K562 (cell line): Measurements from ENCODE around the gene NUP160. TPM values are rescaled to one million over a fixed set of nuclear protein-coding genes. Genes with fewer than 3 reads are reported as not detected.

ENCODE experiments used
- ATF7 ChIP-seq: fragments of 450-650 bp; IDR thresholded peaks from 2 replicates; pipeline ENCODE4 v1.7.1; 2014; ENCODE audit warnings: mild to moderate bottlenecking, moderate library complexity
- CBX1 ChIP-seq: sonication (generic); IDR thresholded peaks from 2 replicates; pipeline ENCODE4 v1.6.1; 2016; ENCODE audit warnings: antibody characterized with exemption, low read depth, mild to moderate bottlenecking
- ELF1 ChIP-seq: fragments of 200-800 bp; sonication (Bioruptor generic); IDR thresholded peaks from 2 replicates; pipeline ENCODE4 v1.6.1; 2016; ENCODE audit warnings: missing genetic modification characterization, missing compliant biosample characterization
- ERF ChIP-seq: fragments of 450-650 bp; formaldehyde crosslinking; IDR thresholded peaks from 2 replicates; pipeline ENCODE4 v1.4.0; 2020; ENCODE audit warnings: mild to moderate bottlenecking, mixed read lengths
- FOXK1 ChIP-seq: sonication (generic); formaldehyde crosslinking; IDR thresholded peaks from 2 replicates; pipeline ENCODE4 v1.8.0; 2022; ENCODE audit warnings: missing genetic modification reagents, mild to moderate bottlenecking, borderline replicate concordance
- FOXM1 ChIP-seq, 2 experiments: fragments of 450-650 bp in 1 of 2; sonication (generic) in 1 of 2; formaldehyde crosslinking in 1 of 2; IDR thresholded peaks; 2 replicates each; pipeline versions ENCODE4 v1.6.1 to v1.9.0; 2017 to 2022; ENCODE audit warnings: low read depth in 2 of 2, mild to moderate bottlenecking in 2 of 2, missing genetic modification reagents in 1 of 2, moderate library complexity in 1 of 2
- NR3C1 ChIP-seq: sonication (generic); formaldehyde crosslinking; IDR thresholded peaks from 2 replicates; pipeline ENCODE4 v1.8.1; 2022; ENCODE audit warnings: missing genetic modification reagents
- PBX2 ChIP-seq, 2 experiments: IDR thresholded peaks in 1 of 2; conservative IDR thresholded peaks in 1 of 2; 2 replicates each; pipeline ENCODE4 v1.6.1; 2016; ENCODE audit warnings: low read depth in 2 of 2, mild to moderate bottlenecking in 1 of 2, missing compliant biosample characterization in 1 of 2, missing genetic modification characterization in 1 of 2, moderate library complexity in 1 of 2
- SMAD4 ChIP-seq: fragments of 250-450 bp; sonication (Bioruptor Pico); conservative IDR thresholded peaks from 2 replicates; pipeline ENCODE4 v1.8.0; 2021; ENCODE audit warnings: inconsistent platforms, mild to moderate bottlenecking, moderate library complexity
- SMC3 ChIP-seq: conservative IDR thresholded peaks from 2 replicates; pipeline ENCODE4 v1.6.1; 2011; ENCODE audit warnings: low read depth, low read length, improper control_type of control experiment; ENCODE audit not compliant: insufficient read depth
- SRSF3 ChIP-seq: fragments of 200-400 bp; formaldehyde crosslinking; IDR thresholded peaks from 2 replicates; pipeline ENCODE4 v1.6.1; 2016; ENCODE audit warnings: mild to moderate bottlenecking, low read length, moderate library complexity; ENCODE audit not compliant: insufficient read depth
- STAT5B ChIP-seq: fragments of 250-450 bp; sonication (Bioruptor Pico); IDR thresholded peaks from 2 replicates; pipeline ENCODE4 v1.8.0; 2021; ENCODE audit warnings: mild to moderate bottlenecking, inconsistent platforms
- TBL1XR1 ChIP-seq, 2 experiments: IDR thresholded peaks; 2 replicates each; pipeline ENCODE4 v1.6.1; 2012; ENCODE audit warnings: improper control_type of control experiment in 2 of 2, low read length in 2 of 2, mild to moderate bottlenecking in 1 of 2
- ZNF12 ChIP-seq: sonication (generic); formaldehyde crosslinking; IDR thresholded peaks from 2 replicates; pipeline ENCODE4 v1.4.0; 2020; ENCODE audit warnings: mild to moderate bottlenecking, missing genetic modification reagents
- ZNF124 ChIP-seq: sonication (generic); formaldehyde crosslinking; IDR thresholded peaks from 2 replicates; pipeline ENCODE4 v1.8.1; 2022; ENCODE audit warnings: missing genetic modification reagents
- ZNF274 ChIP-seq: IDR thresholded peaks from 2 replicates; pipeline ENCODE4 v1.6.1; 2011; ENCODE audit warnings: low read depth, mild to moderate bottlenecking, low read length, moderate library complexity, borderline replicate concordance
- polyA plus RNA-seq, 8 experiments: library from polyadenylated mRNA; depleted of rRNA in 4 of 8; stranded (reverse) in 5 of 8; unstranded in 3 of 8; fragments of >200 nt; fragmentation: Nextera tagmentation in 2 of 8; fragmentation: Illumina TruSeq in 1 of 8; extraction: Ambion mirVana in 2 of 8; extraction: Trizol in 1 of 8; gene quantifications; 2 replicates each; pipeline versions ENCODE4 v1.2.1 to v1.2.3, GENCODE V29; 2011 to 2014; ENCODE audit warnings: inconsistent platforms in 1 of 8, missing spikeins in 1 of 8
- total RNA-seq, 7 experiments: library from RNA; depleted of rRNA in 6 of 7; stranded (reverse); fragments of >200 nt in 6 of 7; fragmentation: Illumina TruSeq in 2 of 7; extraction: Trizol in 2 of 7; gene quantifications; 2 replicates each; pipeline versions ENCODE4 v1.2.1 to v1.2.3, GENCODE V29; 2011 to 2021; ENCODE audit warnings: low replicate concordance in 1 of 7
- TF ChIP-seq, protein P1 (sequence below): sonication (generic); formaldehyde crosslinking; IDR thresholded peaks from 2 replicates; pipeline ENCODE4 v1.8.0; 2022; ENCODE audit warnings: mild to moderate bottlenecking, low read depth, missing genetic modification reagents
- TF ChIP-seq, protein P2 (sequence below): fragments of 250-450 bp; sonication (Bioruptor Pico); IDR thresholded peaks from 2 replicates; pipeline ENCODE4 v1.5.0; 2022; ENCODE audit warnings: mild to moderate bottlenecking
- TF ChIP-seq, protein P3 (sequence below): sonication (generic); formaldehyde crosslinking; IDR thresholded peaks from 2 replicates; pipeline ENCODE4 v1.9.0; 2022; ENCODE audit warnings: mild to moderate bottlenecking, missing genetic modification reagents

NUP160 gene
- total and polyA plus RNA-seq, 9 of the 15 experiments (the other 6 are each of a cell fraction or from before 2014, with no cell fraction given) = 41.5 to 112 (median 65.0) TPM

- TF ChIP-seq PBX2 (CRISPR knock-in tag; IDR thresholded peaks at IDR 0.05; ENCODE audit: low read depth) (no peak), PBX2 (tag; conservative IDR thresholded peaks at IDR 0.05; ENCODE audit: low read depth) (no peak), ERF (CRISPR knock-in tag) (peak; percentile 92; the same call in 1 of the 2 replicates), ZNF274 (no peak), CBX1 (0 out of 2 replicates have a peak, but pooled peaks have one; percentile 43), ZNF124 (CRISPR knock-in tag) (0 out of 2 replicates have a peak, but pooled peaks have one; percentile 63), FOXK1 (CRISPR knock-in tag) (no peak), SMC3 (no peak), TBL1XR1 (IDR thresholded peaks at IDR 0.05; ENCODE audit: low read length in 2 of 2) (no peak), STAT5B (CRISPR knock-in tag) (no peak), FOXM1 (IDR thresholded peaks at IDR 0.05; ENCODE audit: low read depth) (no peak), FOXM1 (CRISPR knock-in tag; IDR thresholded peaks at IDR 0.05; ENCODE audit: low read depth) (0 out of 2 replicates have a peak, but pooled peaks have one; percentile 59), ATF7 (no peak), SMAD4 (CRISPR knock-in tag) (0 out of 2 replicates have a peak, but pooled peaks have one; percentile 26), ELF1 (tag) (no peak), NR3C1 (CRISPR knock-in tag) (peak; percentile 72; the same call in 1 of the 2 replicates), ZNF12 (CRISPR knock-in tag) (peak; percentile 77; the same call in 1 of the 2 replicates), SRSF3 (peak; percentile 58; the same call in 1 of the 2 replicates)
- TF ChIP-seq, protein P1, sequence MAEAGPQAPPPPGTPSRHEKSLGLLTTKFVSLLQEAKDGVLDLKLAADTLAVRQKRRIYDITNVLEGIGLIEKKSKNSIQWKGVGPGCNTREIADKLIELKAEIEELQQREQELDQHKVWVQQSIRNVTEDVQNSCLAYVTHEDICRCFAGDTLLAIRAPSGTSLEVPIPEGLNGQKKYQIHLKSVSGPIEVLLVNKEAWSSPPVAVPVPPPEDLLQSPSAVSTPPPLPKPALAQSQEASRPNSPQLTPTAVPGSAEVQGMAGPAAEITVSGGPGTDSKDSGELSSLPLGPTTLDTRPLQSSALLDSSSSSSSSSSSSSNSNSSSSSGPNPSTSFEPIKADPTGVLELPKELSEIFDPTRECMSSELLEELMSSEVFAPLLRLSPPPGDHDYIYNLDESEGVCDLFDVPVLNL (CRISPR knock-in tag) = 0 out of 2 replicates have a peak, but pooled peaks have one; percentile 80
- TF ChIP-seq, protein P2, sequence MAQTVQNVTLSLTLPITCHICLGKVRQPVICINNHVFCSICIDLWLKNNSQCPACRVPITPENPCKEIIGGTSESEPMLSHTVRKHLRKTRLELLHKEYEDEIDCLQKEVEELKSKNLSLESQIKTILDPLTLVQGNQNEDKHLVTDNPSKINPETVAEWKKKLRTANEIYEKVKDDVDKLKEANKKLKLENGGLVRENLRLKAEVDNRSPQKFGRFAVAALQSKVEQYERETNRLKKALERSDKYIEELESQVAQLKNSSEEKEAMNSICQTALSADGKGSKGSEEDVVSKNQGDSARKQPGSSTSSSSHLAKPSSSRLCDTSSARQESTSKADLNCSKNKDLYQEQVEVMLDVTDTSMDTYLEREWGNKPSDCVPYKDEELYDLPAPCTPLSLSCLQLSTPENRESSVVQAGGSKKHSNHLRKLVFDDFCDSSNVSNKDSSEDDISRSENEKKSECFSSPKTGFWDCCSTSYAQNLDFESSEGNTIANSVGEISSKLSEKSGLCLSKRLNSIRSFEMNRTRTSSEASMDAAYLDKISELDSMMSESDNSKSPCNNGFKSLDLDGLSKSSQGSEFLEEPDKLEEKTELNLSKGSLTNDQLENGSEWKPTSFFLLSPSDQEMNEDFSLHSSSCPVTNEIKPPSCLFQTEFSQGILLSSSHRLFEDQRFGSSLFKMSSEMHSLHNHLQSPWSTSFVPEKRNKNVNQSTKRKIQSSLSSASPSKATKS (CRISPR knock-in tag) = no peak
- TF ChIP-seq, protein P3, sequence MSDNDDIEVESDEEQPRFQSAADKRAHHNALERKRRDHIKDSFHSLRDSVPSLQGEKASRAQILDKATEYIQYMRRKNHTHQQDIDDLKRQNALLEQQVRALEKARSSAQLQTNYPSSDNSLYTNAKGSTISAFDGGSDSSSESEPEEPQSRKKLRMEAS (CRISPR knock-in tag) = peak; percentile 40; the same call in 1 of the 2 replicates
Observed at GRCh38 chr11:47766509-47767227, 81.5 kb downstream of the NUP160 start (continued).
